ENCODE measurements around the gene SEMA5A. TPM values are rescaled to one million over a fixed set of nuclear protein-coding genes. Genes with fewer than 3 reads are reported as not detected.

Gene SEMA5A
- total and polyA plus RNA-seq, 7 donors = 0.24 to 3.9 (median 0.66) TPM

GRCh38 chr5:9347032-9347431 lies 198.8 kb downstream of the SEMA5A start:
- H3K4me3 ChIP-seq = no peak overlapping the region
- no peak for TF ChIP-seq CTCF (IDR thresholded peaks at IDR 0.05)
- no peaks in the 10 kb centered on the region for H3K9me3 ChIP-seq
- no peaks in the 10 kb centered on the region for H3K27me3 ChIP-seq (ENCODE audit: insufficient read depth in 3 of 3, low read length in 2 of 3)
- WGBS, 3 donors = 88 to 89% (median 88%) methylated on average over 3 of the region's 3 CpGs
- intact Hi-C loops (cut with DNase I) = no loop called here
- no peak for DNase-seq
- H3K36me3 ChIP-seq (ENCODE audit: insufficient read depth in 1 of 2, low read depth in 1 of 2) = no peaks in the 10 kb centered on the region
- H3K27ac ChIP-seq = no peak overlapping the region
- H3K4me1 ChIP-seq = no peaks in the 10 kb centered on the region
- ATAC-seq = no peak

- Histone ChIP-seq H3K4me3 (no peak overlapping the region), H3K27ac (no peak overlapping the region), H3K36me3 (ENCODE audit: insufficient read depth in 1 of 2, low read depth in 1 of 2) (no peaks in the 10 kb centered on the region), H3K27me3 (ENCODE audit: insufficient read depth in 3 of 3, low read length in 2 of 3) (no peaks in the 10 kb centered on the region), H3K4me1 (no peaks in the 10 kb centered on the region), H3K9me3 (no peaks in the 10 kb centered on the region)
- no peak for DNase-seq
- 82 to 91% (median 87%) methylated on average over 1 of the region's 1 CpG for WGBS, 3 donors
- no peak for TF ChIP-seq CTCF (IDR thresholded peaks at IDR 0.05)
- ATAC-seq = no peak
- intact Hi-C loops (cut with DNase I) = loop anchor here in 1 of 2 donors (5.0 kb wide), 1 partner anchor 533 kb away; no protein-coding TSS in a partner anchor
Observed at GRCh38 chr5:9344751-9345240, 201.1 kb downstream of the SEMA5A start.

GRCh38 chr5:9343146-9343850 lies 202.6 kb downstream of the SEMA5A start:
- intact Hi-C loops (cut with DNase I) = loop anchor here in 1 of 2 donors (5.0 kb wide), 1 partner anchor 534 kb away; no protein-coding TSS in a partner anchor
- no peaks in the 10 kb centered on the region for H3K27me3 ChIP-seq (ENCODE audit: insufficient read depth in 3 of 3, low read length in 2 of 3)
- 52 to 66% (median 62%) methylated on average over 3 of the region's 3 CpGs for WGBS, 3 donors
- no peak overlapping the region for H3K4me3 ChIP-seq
- H3K27ac ChIP-seq = no peak overlapping the region
- no peak for TF ChIP-seq CTCF (IDR thresholded peaks at IDR 0.05)
- DNase-seq (no peak), ATAC-seq (no peak)
- H3K9me3 ChIP-seq = no peaks in the 10 kb centered on the region
- H3K36me3 ChIP-seq (ENCODE audit: insufficient read depth in 1 of 2, low read depth in 1 of 2) = no peaks in the 10 kb centered on the region
- H3K4me1 ChIP-seq = no peaks in the 10 kb centered on the region

GRCh38 chr5:9342161-9342787 lies 203.6 kb downstream of the SEMA5A start:
- Histone ChIP-seq H3K4me3 (no peak overlapping the region), H3K4me1 (no peaks in the 10 kb centered on the region), H3K27ac (no peak overlapping the region), H3K27me3 (ENCODE audit: insufficient read depth in 3 of 3, low read length in 2 of 3) (no peaks in the 10 kb centered on the region), H3K36me3 (ENCODE audit: insufficient read depth in 1 of 2, low read depth in 1 of 2) (no peaks in the 10 kb centered on the region), H3K9me3 (no peaks in the 10 kb centered on the region)
- intact Hi-C loops (cut with DNase I) = loop anchor here in 1 of 2 donors (5.0 kb wide), 1 partner anchor 535 kb away; no protein-coding TSS in a partner anchor
- no peak for TF ChIP-seq CTCF (IDR thresholded peaks at IDR 0.05)
- DNase-seq (no peak), ATAC-seq (no peak)
- 81 to 89% (median 88%) methylated on average over 6 of the region's 6 CpGs for WGBS, 3 donors
